Measurements from ENCODE around the gene CTIF. TPM values are rescaled to one million over a fixed set of nuclear protein-coding genes. Genes with fewer than 3 reads are reported as not detected.

Gene CTIF
- total RNA-seq, 1 experiment from 2014 or later, result 3.7 TPM

- no peak for DNase-seq (ENCODE audit: low read depth, low spot score)
- in situ Hi-C loops (cut with HindIII; ENCODE audit: low pct_unique_long_range_greater_than_20kb, low sequenced_read_pairs), result no loop called here
These were observed 7.0 kb downstream of the CTIF start for GRCh38 chr18:48545757-48546321.

GRCh38 chr18:48546396-48546795, 7.6 kb downstream of the CTIF start:
- no peak for DNase-seq (ENCODE audit: low read depth, low spot score)
- in situ Hi-C loops (cut with HindIII; ENCODE audit: low pct_unique_long_range_greater_than_20kb, low sequenced_read_pairs), result no loop called here

- in situ Hi-C loops (cut with HindIII; ENCODE audit: low pct_unique_long_range_greater_than_20kb, low sequenced_read_pairs), result no loop called here
- DNase-seq (ENCODE audit: low read depth, low spot score), result no peak
These were observed 8.7 kb downstream of the CTIF start for GRCh38 chr18:48547531-48547981.

- in situ Hi-C loops (cut with HindIII; ENCODE audit: low pct_unique_long_range_greater_than_20kb, low sequenced_read_pairs), result no loop called here
- peak; percentile 35 for DNase-seq (ENCODE audit: low read depth, low spot score)
These were observed 9.4 kb downstream of the CTIF start for GRCh38 chr18:48548011-48548771.

GRCh38 chr18:48548921-48549320, 10.1 kb downstream of the CTIF start:
- DNase-seq (ENCODE audit: low read depth, low spot score), result no peak
- in situ Hi-C loops (cut with HindIII; ENCODE audit: low pct_unique_long_range_greater_than_20kb, low sequenced_read_pairs), result no loop called here

GRCh38 chr18:48550101-48550729, 11.4 kb downstream of the CTIF start:
- in situ Hi-C loops (cut with HindIII; ENCODE audit: low pct_unique_long_range_greater_than_20kb, low sequenced_read_pairs), result no loop called here
- DNase-seq (ENCODE audit: low read depth, low spot score), result no peak

- in situ Hi-C loops (cut with HindIII; ENCODE audit: low pct_unique_long_range_greater_than_20kb, low sequenced_read_pairs), result no loop called here
- no peak for DNase-seq (ENCODE audit: low read depth, low spot score)
These were observed 12.3 kb downstream of the CTIF start for GRCh38 chr18:48551100-48551499.

GRCh38 chr18:48552130-48552529, 13.3 kb downstream of the CTIF start:
- DNase-seq (ENCODE audit: low read depth, low spot score), result no peak
- in situ Hi-C loops (cut with HindIII; ENCODE audit: low pct_unique_long_range_greater_than_20kb, low sequenced_read_pairs), result no loop called here

- in situ Hi-C loops (cut with HindIII; ENCODE audit: low pct_unique_long_range_greater_than_20kb, low sequenced_read_pairs), result no loop called here
- DNase-seq (ENCODE audit: low read depth, low spot score), result no peak
These were observed 14.4 kb downstream of the CTIF start for GRCh38 chr18:48553236-48553635.

GRCh38 chr18:48554610-48555400, 16.0 kb downstream of the CTIF start:
- DNase-seq (ENCODE audit: low read depth, low spot score), result no peak
- in situ Hi-C loops (cut with HindIII; ENCODE audit: low pct_unique_long_range_greater_than_20kb, low sequenced_read_pairs), result no loop called here

GRCh38 chr18:48555465-48555995, 16.7 kb downstream of the CTIF start:
- no peak for DNase-seq (ENCODE audit: low read depth, low spot score)
- in situ Hi-C loops (cut with HindIII; ENCODE audit: low pct_unique_long_range_greater_than_20kb, low sequenced_read_pairs), result no loop called here

- in situ Hi-C loops (cut with HindIII; ENCODE audit: low pct_unique_long_range_greater_than_20kb, low sequenced_read_pairs), result no loop called here
- no peak for DNase-seq (ENCODE audit: low read depth, low spot score)
These were observed 18.9 kb downstream of the CTIF start for GRCh38 chr18:48557640-48558174.

- in situ Hi-C loops (cut with HindIII; ENCODE audit: low pct_unique_long_range_greater_than_20kb, low sequenced_read_pairs), result no loop called here
- no peak for DNase-seq (ENCODE audit: low read depth, low spot score)
These were observed 19.4 kb downstream of the CTIF start for GRCh38 chr18:48558248-48558647.

- in situ Hi-C loops (cut with HindIII; ENCODE audit: low pct_unique_long_range_greater_than_20kb, low sequenced_read_pairs), result no loop called here
- DNase-seq (ENCODE audit: low read depth, low spot score), result no peak
These were observed 21.7 kb downstream of the CTIF start for GRCh38 chr18:48560491-48560890.

- no peak for DNase-seq (ENCODE audit: low read depth, low spot score)
- in situ Hi-C loops (cut with HindIII; ENCODE audit: low pct_unique_long_range_greater_than_20kb, low sequenced_read_pairs), result no loop called here
These were observed 23.2 kb downstream of the CTIF start for GRCh38 chr18:48562075-48562474.

GRCh38 chr18:48563027-48563426, 24.2 kb downstream of the CTIF start:
- in situ Hi-C loops (cut with HindIII; ENCODE audit: low pct_unique_long_range_greater_than_20kb, low sequenced_read_pairs), result no loop called here

GRCh38 chr18:48564139-48564538, 25.3 kb downstream of the CTIF start:
- no peak for DNase-seq (ENCODE audit: low read depth, low spot score)
- in situ Hi-C loops (cut with HindIII; ENCODE audit: low pct_unique_long_range_greater_than_20kb, low sequenced_read_pairs), result no loop called here

More at GRCh38 chr18:48563027-48563426, 24.2 kb downstream of the CTIF start:
- no peak for DNase-seq (ENCODE audit: low read depth, low spot score)

GRCh38 chr18:48565105-48565504, 26.3 kb downstream of the CTIF start:
- in situ Hi-C loops (cut with HindIII; ENCODE audit: low pct_unique_long_range_greater_than_20kb, low sequenced_read_pairs), result no loop called here

More at GRCh38 chr18:48565105-48565504, 26.3 kb downstream of the CTIF start:
- DNase-seq (ENCODE audit: low read depth, low spot score), result no peak
